Tibial nerve (tissue), 4 donors: ENCODE data around the gene NRSN1. TPM values are rescaled to one million over a fixed set of nuclear protein-coding genes. Genes with fewer than 3 reads are reported as not detected.

Experiments used
- DNase-seq, 2 donors: peaks; one replicate each; pipeline ENCODE4 v3.0.0-alpha.2; 2019; ENCODE audit warnings: low spot score in 2 of 2
- H3K27ac ChIP-seq, 4 donors: fragments of 200-600 bp; sonication (generic) in 3 of 4; one replicate each; pipeline ENCODE4 v1.5.1; 2017 to 2019; ENCODE audit warnings: mild to moderate bottlenecking in 1 of 4
- H3K27me3 ChIP-seq, 2 donors: fragments of 200-600 bp; sonication (generic) in 1 of 2; one replicate each; pipeline versions ENCODE4 v1.5.1 to v1.6.0; 2017 to 2019
- H3K36me3 ChIP-seq, 3 donors: fragments of 200-600 bp; sonication (generic); one replicate each; pipeline ENCODE4 v1.5.1; 2018 to 2019
- H3K4me1 ChIP-seq, 4 donors: fragments of 200-600 bp; sonication (generic) in 3 of 4; one replicate each; pipeline ENCODE4 v1.5.1; 2017 to 2019
- H3K4me3 ChIP-seq, 4 donors: fragments of 200-600 bp; sonication (generic) in 3 of 4; one replicate each; pipeline ENCODE4 v1.5.1; 2017 to 2019; ENCODE audit warnings: mild to moderate bottlenecking in 1 of 4, moderate library complexity in 1 of 4
- H3K9me3 ChIP-seq, 4 donors: fragments of 200-600 bp; sonication (generic) in 3 of 4; one replicate each; pipeline ENCODE4 v1.5.1; 2017 to 2019
- EP300 ChIP-seq, 2 donors: sonication (generic); formaldehyde crosslinking; IDR thresholded peaks; one replicate each; pipeline ENCODE4 v1.6.1; 2017; ENCODE audit warnings: antibody characterized with exemption in 2 of 2, mild to moderate bottlenecking in 1 of 2
- POLR2A ChIP-seq, 2 donors: fragments of 450-650 bp; IDR thresholded peaks; one replicate each; pipeline ENCODE4 v1.6.1; 2017; ENCODE audit warnings: antibody characterized with exemption in 2 of 2, mild to moderate bottlenecking in 2 of 2, moderate library complexity in 2 of 2
- WGBS, 2 donors: methylation state at CpG; one replicate each; pipeline ENCODE4 v1.1.5; 2018; 5-methylcytosine and 5-hydroxymethylcytosine counted together
- total RNA-seq, 4 donors: library from RNA; depleted of rRNA; stranded (reverse); fragments of >200 nt; gene quantifications; one replicate each; pipeline ENCODE4 v1.1.0, GENCODE V29; 2016
- TF ChIP-seq, protein P1 (sequence below), 5 experiments: fragments of 200-600 bp in 3 of 5; fragments of 450-650 bp in 2 of 5; sonication (generic) in 3 of 5; IDR thresholded peaks; one replicate each; pipeline ENCODE4 v1.5.1; 2016 to 2019; ENCODE audit warnings: antibody characterized with exemption in 5 of 5, mild to moderate bottlenecking in 3 of 5, moderate library complexity in 2 of 5

The NRSN1 gene
- total RNA-seq, 4 donors from 2014 or later: not detected

DNA sequence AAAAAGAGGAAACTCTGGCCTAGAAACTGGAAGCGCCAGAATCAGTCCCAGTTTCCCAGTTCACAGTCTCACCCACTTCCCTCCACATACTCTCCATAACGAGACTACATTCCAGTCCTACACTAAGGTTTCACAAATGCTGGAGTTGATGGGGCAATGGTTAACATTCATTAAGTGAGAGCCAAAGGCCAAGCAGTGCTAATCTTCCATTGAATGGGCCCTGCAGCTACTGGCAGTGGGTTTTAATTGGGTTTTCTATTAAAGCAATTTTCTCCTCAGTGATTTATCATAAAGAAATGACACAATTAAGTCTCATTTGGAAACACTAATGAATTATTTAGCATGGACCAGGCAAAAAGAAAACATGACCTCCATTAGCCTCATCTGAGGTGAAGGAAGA lies 20.8 kb upstream of the NRSN1 start:
- no peaks in the 10 kb centered on the region for H3K9me3 ChIP-seq
- 66 to 70% methylated on average over 2 of the region's 2 CpGs for WGBS, 2 donors
- H3K27ac ChIP-seq: no peak overlapping the region
- no peaks in the 10 kb centered on the region for H3K4me1 ChIP-seq
- TF ChIP-seq, protein P1, sequence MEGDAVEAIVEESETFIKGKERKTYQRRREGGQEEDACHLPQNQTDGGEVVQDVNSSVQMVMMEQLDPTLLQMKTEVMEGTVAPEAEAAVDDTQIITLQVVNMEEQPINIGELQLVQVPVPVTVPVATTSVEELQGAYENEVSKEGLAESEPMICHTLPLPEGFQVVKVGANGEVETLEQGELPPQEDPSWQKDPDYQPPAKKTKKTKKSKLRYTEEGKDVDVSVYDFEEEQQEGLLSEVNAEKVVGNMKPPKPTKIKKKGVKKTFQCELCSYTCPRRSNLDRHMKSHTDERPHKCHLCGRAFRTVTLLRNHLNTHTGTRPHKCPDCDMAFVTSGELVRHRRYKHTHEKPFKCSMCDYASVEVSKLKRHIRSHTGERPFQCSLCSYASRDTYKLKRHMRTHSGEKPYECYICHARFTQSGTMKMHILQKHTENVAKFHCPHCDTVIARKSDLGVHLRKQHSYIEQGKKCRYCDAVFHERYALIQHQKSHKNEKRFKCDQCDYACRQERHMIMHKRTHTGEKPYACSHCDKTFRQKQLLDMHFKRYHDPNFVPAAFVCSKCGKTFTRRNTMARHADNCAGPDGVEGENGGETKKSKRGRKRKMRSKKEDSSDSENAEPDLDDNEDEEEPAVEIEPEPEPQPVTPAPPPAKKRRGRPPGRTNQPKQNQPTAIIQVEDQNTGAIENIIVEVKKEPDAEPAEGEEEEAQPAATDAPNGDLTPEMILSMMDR (IDR thresholded peaks at IDR 0.05): no peak
- no peak for TF ChIP-seq EP300 (IDR thresholded peaks at IDR 0.05)
- H3K36me3 ChIP-seq: no peaks in the 10 kb centered on the region
- no peak overlapping the region for H3K4me3 ChIP-seq
- no peak for DNase-seq
- H3K27me3 ChIP-seq: no peaks in the 10 kb centered on the region

DNA sequence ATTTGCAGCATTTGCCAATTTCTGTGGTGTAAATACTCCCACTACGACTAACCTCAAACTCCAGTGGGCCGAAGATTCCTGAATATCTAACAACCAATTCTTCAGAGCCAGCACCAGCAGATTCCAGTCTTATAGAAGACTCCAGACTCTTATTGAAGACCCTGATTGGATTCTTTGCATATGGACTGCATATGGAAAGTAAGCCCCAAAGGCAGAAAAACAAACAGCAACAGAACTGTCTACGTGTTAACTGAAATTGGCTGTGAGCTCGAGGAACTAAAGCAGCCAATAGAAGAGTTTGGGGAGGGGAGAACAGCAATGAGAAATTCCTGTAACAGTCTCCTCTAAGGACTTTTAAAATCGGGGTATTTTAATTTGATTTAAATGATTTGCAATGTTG lies 19.7 kb upstream of the NRSN1 start:
- Histone ChIP-seq H3K4me1 (no peaks in the 10 kb centered on the region), H3K4me3 (no peak overlapping the region), H3K27ac (no peak overlapping the region), H3K9me3 (no peaks in the 10 kb centered on the region), H3K36me3 (no peaks in the 10 kb centered on the region), H3K27me3 (no peaks in the 10 kb centered on the region)
- no peak for TF ChIP-seq EP300 (IDR thresholded peaks at IDR 0.05)
- TF ChIP-seq POLR2A (IDR thresholded peaks at IDR 0.05): no peak
- TF ChIP-seq, protein P1 (IDR thresholded peaks at IDR 0.05): no peak
- DNase-seq: no peak
- WGBS, 2 donors: 57 to 59% methylated on average over 5 of the region's 5 CpGs

DNA sequence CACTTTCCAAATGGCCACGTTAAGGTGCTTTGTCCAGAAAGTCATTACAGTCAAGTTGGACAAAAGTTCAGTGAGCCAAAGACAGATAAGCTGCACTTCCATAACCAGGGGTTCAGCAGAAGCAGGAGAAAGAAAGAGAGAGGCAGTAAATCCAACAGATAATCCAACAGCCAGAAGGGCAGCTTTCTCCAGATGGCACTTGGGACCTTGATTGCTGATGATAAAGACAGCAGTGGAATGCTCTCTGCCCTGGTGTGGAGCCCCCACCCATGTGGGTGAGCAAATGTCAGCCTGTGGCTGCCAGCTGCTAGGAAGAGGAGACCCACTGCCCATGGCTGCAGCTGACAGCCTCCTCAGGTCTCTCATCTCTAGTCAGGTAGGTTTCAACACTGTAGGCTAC lies 18.7 kb upstream of the NRSN1 start:
- no peak for DNase-seq
- no peak overlapping the region for H3K27ac ChIP-seq
- TF ChIP-seq, protein P1 (IDR thresholded peaks at IDR 0.05): no peak
- TF ChIP-seq EP300 (IDR thresholded peaks at IDR 0.05) (no peak), POLR2A (IDR thresholded peaks at IDR 0.05) (no peak)
- no peaks in the 10 kb centered on the region for H3K4me1 ChIP-seq
- no peaks in the 10 kb centered on the region for H3K36me3 ChIP-seq
- 57 to 71% methylated on average over 1 of the region's 1 CpG for WGBS, 2 donors
- H3K4me3 ChIP-seq: no peak overlapping the region
- H3K9me3 ChIP-seq: no peaks in the 10 kb centered on the region
- H3K27me3 ChIP-seq: no peaks in the 10 kb centered on the region

DNA sequence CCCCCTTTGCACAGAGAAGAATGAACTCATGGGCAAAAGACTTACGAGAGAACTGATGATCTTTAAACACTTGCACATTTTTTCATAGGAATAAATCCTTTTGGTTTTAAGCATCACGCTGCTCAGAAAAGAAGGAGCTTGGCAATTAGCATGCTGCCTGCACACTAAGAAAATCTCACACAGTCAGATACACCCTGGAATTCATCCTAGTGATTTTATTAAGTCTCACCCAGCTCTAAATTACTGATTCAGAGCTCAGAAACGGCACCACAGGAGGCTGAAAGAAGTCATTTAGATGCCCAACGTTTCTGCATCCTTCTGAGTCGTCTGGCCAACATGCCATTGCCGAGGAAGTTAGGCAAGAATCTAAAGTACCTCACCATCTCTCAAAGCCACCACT lies 18.0 kb upstream of the NRSN1 start:
- WGBS, 2 donors: 64 to 68% methylated on average over 6 of the region's 6 CpGs
- DNase-seq: no peak
- Histone ChIP-seq H3K27ac (no peak overlapping the region), H3K27me3 (no peaks in the 10 kb centered on the region), H3K4me3 (no peak overlapping the region), H3K9me3 (no peaks in the 10 kb centered on the region), H3K36me3 (no peaks in the 10 kb centered on the region), H3K4me1 (no peaks in the 10 kb centered on the region)
- no peak for TF ChIP-seq POLR2A (IDR thresholded peaks at IDR 0.05)
- TF ChIP-seq, protein P1 (IDR thresholded peaks at IDR 0.05): no peak
- TF ChIP-seq EP300 (IDR thresholded peaks at IDR 0.05): no peak

DNA sequence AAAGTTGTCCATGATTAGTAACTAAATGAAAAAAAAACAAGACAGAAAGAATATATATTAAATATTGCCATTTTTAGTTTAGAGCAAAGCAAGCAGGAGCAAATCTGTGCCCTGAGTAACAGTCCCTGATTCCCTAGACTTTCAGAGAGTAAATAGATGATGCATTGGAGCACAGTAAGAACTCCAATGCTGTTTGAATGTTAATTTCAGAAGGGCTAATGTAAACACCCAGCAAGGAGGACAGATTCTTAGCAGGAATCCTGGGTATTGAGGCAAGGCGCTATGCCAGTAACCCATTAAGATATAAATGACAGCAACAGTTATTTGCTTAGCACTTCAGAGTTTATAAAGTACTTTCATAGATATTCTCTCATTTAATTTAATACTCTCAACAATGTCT lies 15.6 kb upstream of the NRSN1 start:
- no peak overlapping the region for H3K27ac ChIP-seq
- no peaks in the 10 kb centered on the region for H3K9me3 ChIP-seq
- H3K4me3 ChIP-seq: no peak overlapping the region
- no peaks in the 10 kb centered on the region for H3K4me1 ChIP-seq
- no peak for TF ChIP-seq EP300 (IDR thresholded peaks at IDR 0.05)
- WGBS, 2 donors: 0 to 7% methylated on average over 1 of the region's 1 CpG
- H3K36me3 ChIP-seq: no peaks in the 10 kb centered on the region
- H3K27me3 ChIP-seq: no peaks in the 10 kb centered on the region
- DNase-seq: no peak

DNA sequence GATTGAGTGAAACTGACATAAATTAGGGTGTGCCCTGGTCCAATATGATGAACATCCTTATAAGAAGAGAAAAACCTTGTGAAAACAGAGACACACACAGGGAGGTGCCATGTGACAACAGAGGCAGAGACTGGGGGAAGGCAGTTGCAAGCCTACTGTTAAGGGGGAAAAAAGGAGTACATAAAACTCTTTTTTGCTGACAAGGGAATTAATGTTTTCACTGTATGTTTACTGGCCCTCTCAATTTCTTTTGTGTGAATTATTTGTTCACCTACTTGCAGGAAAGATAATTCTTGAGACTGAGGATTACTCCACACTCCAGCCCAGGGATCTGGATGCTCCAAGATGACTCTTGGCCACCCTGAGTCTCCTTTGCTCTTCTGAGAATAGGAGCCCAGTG lies 12.1 kb upstream of the NRSN1 start:
- no peak overlapping the region for H3K4me3 ChIP-seq
- DNase-seq: no peak
- H3K36me3 ChIP-seq: no peaks in the 10 kb centered on the region
- H3K4me1 ChIP-seq: no peaks in the 10 kb centered on the region
- TF ChIP-seq EP300 (IDR thresholded peaks at IDR 0.05) (no peak), POLR2A (IDR thresholded peaks at IDR 0.05) (no peak)
- TF ChIP-seq, protein P1 (IDR thresholded peaks at IDR 0.05): no peak
- no peaks in the 10 kb centered on the region for H3K9me3 ChIP-seq
- no peak overlapping the region for H3K27ac ChIP-seq
- no peaks in the 10 kb centered on the region for H3K27me3 ChIP-seq
